HG03565 (cell line): Measurements from ENCODE around the gene EFCC1.
"Not testable (repeated sequence)": the region's sequence is repeated elsewhere in the genome, so short reads cannot be mapped to it uniquely, and the experiment has no call there.

ENCODE experiments used
- ATAC-seq: cut with Tn5 transposase; IDR thresholded peaks from one replicate; pipeline ENCODE4 v1.9.1; 2021; ENCODE audit warnings: mild to moderate bottlenecking, moderate library complexity; ENCODE audit not compliant: unreplicated experiment

The EFCC1 gene

DNA sequence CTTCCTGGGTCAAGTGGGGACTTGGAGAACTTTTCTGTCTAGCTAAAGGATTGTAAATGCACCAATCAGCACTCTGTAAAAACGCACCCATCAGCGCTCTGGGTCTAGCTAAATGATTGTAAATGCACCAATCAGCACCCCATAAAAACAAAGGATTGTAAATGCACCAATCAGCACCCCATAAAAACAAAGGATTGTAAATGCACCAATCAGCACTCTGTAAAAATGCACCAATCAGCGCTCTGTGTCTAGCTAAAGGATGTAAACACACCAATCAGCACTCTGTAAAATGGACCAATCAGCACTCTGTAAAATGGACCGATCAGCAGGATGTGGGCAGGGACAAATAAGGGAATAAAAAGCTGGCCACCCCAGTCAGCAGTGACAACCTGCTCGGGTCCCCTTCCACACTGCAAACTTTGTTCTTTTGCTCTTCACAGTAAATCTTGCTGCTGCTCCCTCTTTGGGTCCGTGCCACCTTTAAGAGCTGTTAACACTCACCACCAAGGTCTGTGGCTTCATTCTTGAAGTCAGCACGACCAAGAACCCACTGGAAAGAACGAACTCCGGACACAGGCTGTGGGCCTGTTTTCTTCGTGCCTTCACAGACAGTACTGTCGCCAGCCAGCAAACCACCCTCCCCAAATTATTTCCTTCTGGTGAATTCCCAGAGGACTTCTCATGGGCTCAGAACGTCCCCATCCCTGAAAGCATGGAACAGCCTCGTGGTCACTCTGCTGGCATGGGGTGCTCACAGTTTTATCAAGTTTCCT is 68.4 kb downstream of the EFCC1 start:
- ATAC-seq = not testable (repeated sequence)

DNA sequence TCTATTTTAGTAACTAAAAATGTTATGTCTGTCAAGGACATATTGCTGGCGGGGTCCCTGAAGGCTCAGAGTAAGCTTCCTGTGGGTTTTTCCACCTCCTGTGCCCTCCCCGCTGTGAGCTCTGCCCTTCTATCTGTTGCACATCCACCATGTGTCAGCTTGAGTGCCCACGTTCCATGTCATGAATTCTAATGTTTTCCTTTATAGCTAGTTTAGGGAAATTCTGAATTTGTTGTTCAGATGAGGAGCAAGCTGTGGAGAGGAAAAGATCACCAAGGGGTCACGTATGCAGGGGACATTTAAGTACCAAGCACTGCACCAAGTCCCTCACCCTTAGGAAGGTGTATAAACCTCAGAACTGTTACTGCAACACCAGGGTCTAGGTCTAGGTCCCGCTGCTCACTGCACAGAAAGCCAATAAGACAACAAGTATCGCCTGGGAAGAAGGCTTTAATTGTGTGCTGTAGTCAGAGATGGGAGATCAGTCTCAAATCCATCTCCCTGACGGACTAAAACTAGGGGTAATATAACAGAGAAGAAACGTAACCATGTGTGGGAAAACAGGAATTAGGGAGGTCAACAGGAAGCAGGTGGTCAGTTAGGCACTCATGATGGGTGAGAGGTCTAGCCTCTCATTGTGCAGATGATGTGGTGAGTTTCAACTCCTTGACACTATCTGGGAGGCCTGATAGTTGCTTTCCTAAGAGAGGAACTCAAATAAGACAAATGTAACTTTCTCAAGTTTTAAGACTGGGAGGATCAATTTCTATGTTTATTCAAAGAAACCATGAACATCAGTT is 69.2 kb downstream of the EFCC1 start:
- no peak for ATAC-seq

DNA sequence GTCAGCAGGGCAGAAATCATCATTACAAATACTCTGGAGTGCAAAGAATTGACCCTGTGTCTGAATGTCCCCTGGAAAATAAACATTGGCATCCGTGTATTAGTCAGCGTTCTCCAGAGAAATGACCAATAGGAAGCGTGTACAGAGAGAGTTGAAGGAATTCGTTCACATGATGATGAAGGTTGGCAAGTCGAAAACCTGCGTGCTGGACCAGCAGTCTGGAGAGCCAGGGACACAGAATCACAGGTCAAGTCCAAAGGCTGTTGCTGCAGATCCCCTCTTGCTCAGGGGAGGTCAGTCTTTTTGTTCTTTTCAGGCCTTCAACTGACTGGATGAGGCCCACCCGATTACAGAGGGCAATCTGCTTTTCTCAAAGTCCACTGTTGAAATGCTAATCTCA is 76.1 kb downstream of the EFCC1 start:
- ATAC-seq = no peak

DNA sequence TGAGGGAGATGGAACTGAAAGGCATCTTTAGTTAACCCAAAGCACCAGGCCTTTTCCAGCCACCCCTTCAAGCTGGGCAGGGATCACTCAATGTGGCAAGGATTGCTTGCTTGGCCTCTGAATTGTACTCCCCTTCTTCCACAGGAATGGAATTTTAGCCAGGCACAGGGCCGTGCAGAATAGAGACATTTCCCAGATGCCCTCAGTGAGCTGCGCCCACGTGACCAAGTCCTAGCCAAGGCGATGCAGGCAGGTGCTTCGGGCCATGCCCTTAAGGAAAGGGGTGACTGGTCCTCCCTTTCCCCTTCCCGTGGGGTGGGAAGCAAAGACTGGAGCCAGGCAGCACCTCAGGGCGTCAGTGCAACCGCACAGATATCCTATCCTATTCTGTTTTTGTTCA is 77.4 kb downstream of the EFCC1 start:
- no peak for ATAC-seq

DNA sequence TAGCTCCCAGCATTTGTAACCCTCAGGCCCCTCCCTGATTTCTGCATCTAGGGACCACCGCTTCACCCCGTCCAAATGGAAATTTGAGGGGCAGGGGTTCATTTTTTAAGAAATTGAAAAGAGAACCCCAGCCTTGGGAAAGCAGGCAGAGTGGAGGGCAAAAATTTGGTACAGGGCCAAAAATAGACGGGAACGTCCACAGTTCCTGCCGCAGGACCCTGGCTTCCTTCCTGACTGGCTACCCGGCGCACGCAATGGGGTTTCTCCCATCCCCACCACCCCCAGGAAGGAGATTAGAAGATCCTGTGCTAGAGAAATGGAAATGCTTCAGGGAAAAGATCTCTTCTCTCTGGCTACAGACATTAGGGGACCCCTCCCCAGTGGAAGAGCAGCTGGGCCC is 80.4 kb downstream of the EFCC1 start:
- no peak for ATAC-seq

DNA sequence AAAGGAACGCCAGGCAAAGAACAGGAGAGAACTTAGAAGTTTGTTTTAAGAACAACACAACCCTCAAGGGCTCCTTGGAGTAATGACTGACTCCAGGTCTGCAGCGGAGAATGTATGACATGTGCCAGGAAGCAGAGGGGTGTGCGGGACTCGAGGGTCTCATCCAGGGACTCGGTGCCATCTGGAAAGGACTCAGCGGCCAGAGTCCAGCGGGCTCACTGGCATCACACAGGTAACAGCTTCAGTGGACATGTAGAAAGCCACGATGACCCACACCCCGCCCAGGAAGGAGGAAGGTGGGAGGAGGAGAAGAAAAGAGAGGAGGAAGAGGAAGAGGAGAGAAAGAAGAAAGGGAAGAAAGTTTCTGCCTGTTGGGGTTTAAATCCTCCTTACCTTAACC is 80.9 kb downstream of the EFCC1 start:
- no peak for ATAC-seq

DNA sequence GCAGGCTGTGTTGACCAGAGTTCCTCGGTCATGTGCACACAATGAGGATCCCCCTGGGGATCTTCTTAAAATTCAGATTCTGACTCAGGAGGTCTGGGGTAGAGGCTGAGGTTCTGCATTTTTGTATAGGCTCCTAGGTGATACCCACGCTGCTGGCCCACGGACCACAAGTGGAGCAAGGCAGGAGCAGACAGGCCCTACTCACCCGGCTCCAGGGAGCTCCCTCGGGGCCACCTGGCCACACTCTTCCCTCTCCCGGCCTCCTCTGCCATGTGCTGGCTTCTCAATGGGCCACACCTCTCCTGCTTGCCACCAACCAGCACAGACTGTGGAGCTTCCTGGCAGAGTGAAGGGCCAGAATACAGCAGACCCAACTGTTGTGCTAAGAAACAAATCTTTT is 83.4 kb downstream of the EFCC1 start:
- no peak for ATAC-seq

DNA sequence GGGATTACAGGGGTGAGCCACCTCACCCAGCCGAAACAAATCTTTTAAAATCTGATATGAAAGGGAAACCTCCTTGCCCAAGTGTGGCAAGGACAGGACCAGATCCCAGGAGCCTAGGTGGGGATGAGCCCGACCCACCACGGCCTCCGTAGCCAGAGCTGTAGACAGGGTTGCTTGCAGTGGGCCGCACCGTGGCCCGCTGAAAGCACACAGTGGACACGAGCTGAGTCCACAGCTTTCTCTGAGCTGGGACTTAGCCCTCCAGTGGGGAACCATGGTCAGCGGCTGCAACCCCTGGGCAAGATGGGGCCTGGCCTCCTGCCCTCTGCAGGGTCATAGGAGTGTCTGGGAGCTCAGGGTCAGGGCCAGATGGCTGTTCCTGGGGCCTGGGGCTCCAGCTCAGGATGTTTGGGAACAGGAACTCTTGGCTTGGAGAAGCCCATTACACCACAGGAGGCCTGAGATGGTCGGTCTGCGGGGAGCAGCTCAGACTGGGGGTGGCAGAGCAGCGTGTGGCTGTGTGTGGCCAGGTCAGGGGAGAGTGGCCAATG is 84.1 kb downstream of the EFCC1 start:
- no peak for ATAC-seq

DNA sequence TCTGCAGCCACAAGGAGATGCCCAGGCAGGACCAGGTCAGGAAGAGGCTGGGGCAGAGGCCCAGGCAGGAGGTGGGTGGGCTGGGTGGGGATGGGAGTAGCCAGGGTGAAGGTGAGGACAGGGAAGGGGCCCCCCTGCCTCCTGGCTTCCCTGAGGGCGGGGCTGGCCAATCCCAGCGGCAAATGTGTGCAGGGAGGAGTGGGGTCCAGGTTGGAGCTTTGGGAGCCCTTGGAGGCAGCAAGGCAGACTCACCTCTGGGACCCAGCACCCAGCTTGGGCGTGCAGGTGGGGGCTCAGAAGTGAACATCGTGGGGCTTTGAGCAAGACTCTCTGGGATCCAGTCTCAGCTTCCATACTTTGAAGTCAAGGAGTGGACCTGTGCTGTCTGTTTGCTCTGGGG is 84.7 kb downstream of the EFCC1 start:
- ATAC-seq = no peak

DNA sequence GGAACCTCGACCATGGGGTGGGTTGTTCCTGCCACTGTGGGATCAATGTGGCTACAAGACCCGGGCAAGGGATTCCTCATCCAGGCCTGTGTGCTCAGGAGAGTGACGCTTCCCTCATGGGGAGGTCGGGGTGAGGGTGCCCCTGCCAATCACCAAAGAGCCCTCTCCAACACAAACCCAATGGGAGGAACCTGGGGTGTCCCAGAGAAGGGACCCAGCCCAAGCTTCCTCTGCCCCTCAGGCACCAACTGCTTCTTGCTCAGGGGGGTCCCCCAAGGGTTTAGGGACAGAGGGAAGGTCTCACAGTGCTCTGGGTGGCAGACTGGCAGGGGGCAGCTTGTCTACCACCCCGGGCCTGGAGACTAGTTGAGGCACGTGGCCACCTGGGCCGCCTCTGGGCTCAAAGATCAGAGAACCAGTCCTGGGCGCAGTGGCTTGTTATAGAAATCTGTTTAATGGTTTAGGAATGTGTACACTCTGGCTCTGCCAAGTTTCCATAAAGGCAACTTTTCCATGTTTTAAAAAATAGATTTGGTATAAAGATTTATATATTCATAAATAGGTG is 86.1 kb downstream of the EFCC1 start:
- ATAC-seq = no peak

DNA sequence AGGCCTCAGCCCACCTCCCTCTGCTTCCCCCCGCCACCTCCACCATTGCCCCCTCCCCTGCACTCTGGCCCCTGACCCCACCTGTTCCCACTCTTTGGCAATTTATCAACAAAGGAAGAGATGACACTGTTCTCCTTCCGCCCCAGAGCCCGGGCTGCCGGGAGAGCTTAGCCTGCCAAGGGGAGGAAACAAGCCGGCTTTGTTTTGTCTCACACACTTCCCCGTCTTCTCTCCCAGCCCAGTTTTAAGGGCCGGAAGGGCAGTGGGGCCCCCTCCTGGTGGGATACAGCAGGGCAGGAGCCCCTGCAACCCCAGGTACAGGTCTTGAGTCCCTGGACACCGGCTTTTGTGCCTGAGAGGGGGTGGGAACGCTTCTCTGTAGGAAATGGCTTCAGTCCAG is 86.8 kb downstream of the EFCC1 start:
- ATAC-seq = not testable (repeated sequence)

DNA sequence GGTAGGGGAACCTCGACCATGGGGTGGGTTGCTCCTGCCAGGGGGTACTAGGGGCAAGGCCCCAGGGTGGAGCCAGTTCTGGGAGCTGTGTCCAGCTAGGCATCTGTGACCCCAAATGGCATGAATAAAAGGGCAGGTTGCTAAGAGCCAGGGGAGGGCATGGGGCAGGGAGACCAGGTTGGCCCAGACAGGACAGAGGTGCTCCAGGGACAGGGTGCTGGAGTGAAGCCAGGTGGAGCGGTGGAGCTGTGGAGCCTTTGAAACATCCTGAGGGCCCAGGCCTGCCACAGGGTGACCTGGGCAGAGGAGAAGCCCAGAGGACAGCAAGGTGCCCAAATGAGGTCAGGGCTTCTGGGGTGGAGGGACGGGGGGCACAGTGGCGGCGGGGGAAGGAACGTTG is 87.2 kb downstream of the EFCC1 start:
- ATAC-seq = not testable (repeated sequence)
